PC-3 (cell line): ENCODE results near the gene LCE3C. TPM values are rescaled to one million over a fixed set of nuclear protein-coding genes. Genes with fewer than 3 reads are reported as not detected.

Experiments
- ATAC-seq: fragments of 200-7000 bp; cut with Tn5 transposase; 2 replicates; pipeline ENCODE4 v1.9.1; 2020; ENCODE audit warnings: mild to moderate bottlenecking, moderate library complexity
- BruUV-seq: library from RNA; stranded (reverse); fragments of 400-500 nt; replicated peaks from 2 replicates; lab custom pipeline; 2021; lab: Mats Ljungman, UMichigan
- CTCF ChIA-PET: fragments of 300-600 bp; sonication (Branson Sonifier 250); formaldehyde crosslinking; loops from one replicate; lab custom pipeline; 2022; ENCODE audit warnings: antibody characterized with exemption; lab: Charles Lee
- POLR2A ChIA-PET: fragments of 300-600 bp; sonication (Branson Sonifier 250); formaldehyde crosslinking; loops from one replicate; lab custom pipeline; 2022; ENCODE audit warnings: antibody characterized with exemption; ENCODE audit not compliant: unreplicated experiment; lab: Charles Lee
- DNase-seq: peaks from one replicate; pipeline ENCODE4 v3.0.0-alpha.2; 2015
- H2AFZ ChIP-seq: fragments of 300-600 bp; sonication (generic); 2 replicates; pipeline ENCODE4 v1.6.0; 2016; ENCODE audit warnings: antibody characterized with exemption, low read length
- H3F3A ChIP-seq: fragments of 300-600 bp; sonication (generic); one replicate; pipeline ENCODE4 v1.6.0; 2017; ENCODE audit warnings: antibody characterized with exemption, low read length, control low read depth, mild to moderate bottlenecking; ENCODE audit not compliant: unreplicated experiment
- H3K27ac ChIP-seq: fragments of 300-600 bp; sonication (generic); 2 replicates; pipeline ENCODE4 v1.5.1; 2016; ENCODE audit warnings: mild to moderate bottlenecking, low read length
- H3K27me3 ChIP-seq: fragments of 300-600 bp; sonication (generic); 2 replicates; pipeline ENCODE4 v1.6.1; 2016; ENCODE audit warnings: low read length, mixed read lengths
- H3K36me3 ChIP-seq: fragments of 300-600 bp; sonication (generic); 2 replicates; pipeline ENCODE4 v1.6.1; 2016; ENCODE audit warnings: low read depth, mixed run types, low read length, mixed read lengths
- H3K4me1 ChIP-seq: fragments of 300-600 bp; sonication (generic); 2 replicates; pipeline ENCODE4 v1.5.1; 2016; ENCODE audit warnings: low read length; ENCODE audit not compliant: insufficient read depth
- H3K4me2 ChIP-seq: fragments of 300-600 bp; sonication (generic); 2 replicates; pipeline ENCODE4 v1.6.0; 2016; ENCODE audit warnings: low read length
- H3K4me3 ChIP-seq: fragments of 300-600 bp; sonication (generic); 2 replicates; pipeline ENCODE4 v1.5.1; 2016; ENCODE audit warnings: mild to moderate bottlenecking, low read length, mixed read lengths
- H3K79me2 ChIP-seq: fragments of 300-600 bp; sonication (generic); 2 replicates; pipeline ENCODE4 v1.6.1; 2017; ENCODE audit warnings: low read length, mixed read lengths
- H3K9ac ChIP-seq: fragments of 300-600 bp; sonication (generic); 2 replicates; pipeline ENCODE4 v1.6.0; 2016; ENCODE audit warnings: mild to moderate bottlenecking, low read length
- H3K9me2 ChIP-seq: fragments of 300-600 bp; sonication (generic); replicated peaks from 2 replicates; pipeline ENCODE4 v1.6.1; 2016; ENCODE audit warnings: mixed run types, low read length, mixed read lengths
- H3K9me3 ChIP-seq: fragments of 300-600 bp; sonication (generic); 2 replicates; pipeline ENCODE4 v1.6.1; 2016; ENCODE audit warnings: low read length, mixed read lengths
- H4K20me1 ChIP-seq: fragments of 300-600 bp; sonication (generic); 2 replicates; pipeline ENCODE4 v1.6.1; 2016; ENCODE audit warnings: low read length, mixed read lengths
- EZH2 ChIP-seq: fragments of 300-600 bp; sonication (generic); IDR thresholded peaks from one replicate; pipeline ENCODE4 v1.6.1; 2017; ENCODE audit warnings: antibody characterized with exemption, mild to moderate bottlenecking, low read length; ENCODE audit not compliant: unreplicated experiment
- EZH2phosphoT487 ChIP-seq: fragments of 300-600 bp; sonication (generic); IDR thresholded peaks from 2 replicates; pipeline ENCODE4 v1.6.1; 2018; ENCODE audit warnings: mild to moderate bottlenecking, antibody characterized with exemption, low read length, borderline replicate concordance
- intact Hi-C: fragments of 100-400 bp; cut with micrococcal nuclease; formaldehyde crosslinking; loops from 2 replicates; pipeline ENCODE4 v1.9.0; 2023
- total RNA-seq: library from RNA; depleted of rRNA; stranded (reverse); fragments of >200 nt; gene quantifications from 2 replicates; pipeline ENCODE4 v1.2.3, GENCODE V29; 2014
- TF ChIP-seq, protein P1 (sequence below): fragments of 300-600 bp; sonication (generic); conservative IDR thresholded peaks from 2 replicates; pipeline ENCODE4 v1.5.1; 2017; ENCODE audit warnings: antibody characterized with exemption, low read depth, mild to moderate bottlenecking, low read length

Gene LCE3C
- total RNA-seq, 1 experiment from 2014 or later = not detected

- TF ChIP-seq EZH2phosphoT487 (no peak), EZH2 (no peak)
- TF ChIP-seq, protein P1, sequence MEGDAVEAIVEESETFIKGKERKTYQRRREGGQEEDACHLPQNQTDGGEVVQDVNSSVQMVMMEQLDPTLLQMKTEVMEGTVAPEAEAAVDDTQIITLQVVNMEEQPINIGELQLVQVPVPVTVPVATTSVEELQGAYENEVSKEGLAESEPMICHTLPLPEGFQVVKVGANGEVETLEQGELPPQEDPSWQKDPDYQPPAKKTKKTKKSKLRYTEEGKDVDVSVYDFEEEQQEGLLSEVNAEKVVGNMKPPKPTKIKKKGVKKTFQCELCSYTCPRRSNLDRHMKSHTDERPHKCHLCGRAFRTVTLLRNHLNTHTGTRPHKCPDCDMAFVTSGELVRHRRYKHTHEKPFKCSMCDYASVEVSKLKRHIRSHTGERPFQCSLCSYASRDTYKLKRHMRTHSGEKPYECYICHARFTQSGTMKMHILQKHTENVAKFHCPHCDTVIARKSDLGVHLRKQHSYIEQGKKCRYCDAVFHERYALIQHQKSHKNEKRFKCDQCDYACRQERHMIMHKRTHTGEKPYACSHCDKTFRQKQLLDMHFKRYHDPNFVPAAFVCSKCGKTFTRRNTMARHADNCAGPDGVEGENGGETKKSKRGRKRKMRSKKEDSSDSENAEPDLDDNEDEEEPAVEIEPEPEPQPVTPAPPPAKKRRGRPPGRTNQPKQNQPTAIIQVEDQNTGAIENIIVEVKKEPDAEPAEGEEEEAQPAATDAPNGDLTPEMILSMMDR = no peak
- no peak overlapping the region for H3K4me3 ChIP-seq
- POLR2A ChIA-PET = no interaction called here
- BruUV-seq = no TSS peak
- H3K9me2 ChIP-seq = no peaks in the 10 kb centered on the region
- H3K4me1 ChIP-seq = no peaks in the 10 kb centered on the region
- H3K4me2 ChIP-seq = no peak overlapping the region
- no peak overlapping the region for H3K27ac ChIP-seq
- DNase-seq (no peak), ATAC-seq (no peak)
- no peak overlapping the region for H3K9ac ChIP-seq
- intact Hi-C loops = no loop called here
- no peaks in the 10 kb centered on the region for H3K9me3 ChIP-seq
- H2AFZ ChIP-seq = no peak overlapping the region
- CTCF ChIA-PET = no interaction called here
- no peaks in the 10 kb centered on the region for H4K20me1 ChIP-seq
- no peaks in the 10 kb centered on the region for H3K27me3 ChIP-seq
- H3F3A ChIP-seq = no peaks in the 10 kb centered on the region
- H3K36me3 ChIP-seq = no peaks in the 10 kb centered on the region
- H3K79me2 ChIP-seq = no peaks in the 10 kb centered on the region
Measured at GRCh38 chr1:152596986-152597385, 3.0 kb upstream of the LCE3C start.

DNA sequence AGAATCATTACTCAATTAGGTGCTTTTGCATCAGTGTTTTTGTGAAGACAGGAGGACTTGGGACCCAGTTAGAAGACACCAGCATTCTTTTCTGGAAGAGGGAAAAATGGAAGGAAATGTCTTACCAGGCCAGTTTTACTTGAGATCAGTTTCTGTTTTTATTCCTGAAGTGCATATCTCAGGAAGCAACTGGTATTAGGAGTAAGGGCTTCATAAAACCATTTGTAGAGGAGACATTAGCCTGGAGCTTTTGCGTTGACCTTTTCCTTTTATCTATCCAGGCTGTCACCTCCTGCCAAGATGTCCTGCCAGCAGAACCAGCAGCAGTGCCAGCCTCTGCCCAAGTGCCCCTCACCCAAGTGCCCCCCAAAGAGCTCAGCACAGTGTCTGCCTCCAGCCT lies 13.5 kb downstream of the LCE3C start, which contains the start of gene LCE3B:
Gene LCE3B, plus strand, starts transcription at position 301 of the 400 bp plus-strand sequence. Its CDS starts 0 bp downstream, at position 301.
- CTCF ChIA-PET = no interaction called here
- Histone ChIP-seq H3K27me3 (no peaks in the 10 kb centered on the region), H3K4me1 (no peaks in the 10 kb centered on the region), H3K4me3 (no peak within 1 kb of the TSS), H3K36me3 (no peaks in the 10 kb centered on the region), H3K9ac (no peak within 1 kb of the TSS), H3F3A (no peaks in the 10 kb centered on the region), H2AFZ (no peak within 1 kb of the TSS), H3K4me2 (no peak within 1 kb of the TSS), H3K27ac (no peak within 1 kb of the TSS), H3K9me3 (no peaks in the 10 kb centered on the region), H4K20me1 (no peaks in the 10 kb centered on the region), H3K79me2 (no peaks in the 10 kb centered on the region), H3K9me2 (no peaks in the 10 kb centered on the region)
- intact Hi-C loops = no loop called here
- DNase-seq = no peak
- no peak for ATAC-seq
- TF ChIP-seq, protein P1 = no peak
- TF ChIP-seq EZH2phosphoT487 (no peak), EZH2 (no peak)
- no TSS peak for BruUV-seq
- POLR2A ChIA-PET = no interaction called here

GRCh38 chr1:152621993-152622392 lies 22.0 kb downstream of the LCE3C start:
- DNase-seq (peak; percentile 0), ATAC-seq (no peak)
- Histone ChIP-seq H4K20me1 (no peaks in the 10 kb centered on the region), H3K4me2 (no peak overlapping the region), H3K36me3 (no peaks in the 10 kb centered on the region), H3K27ac (no peak overlapping the region), H3K27me3 (no peaks in the 10 kb centered on the region; the same call in 1 of the 2 replicates), H2AFZ (no peak overlapping the region), H3K9me3 (peaks cover 7% of the 10 kb centered on the region), H3F3A (no peaks in the 10 kb centered on the region), H3K4me1 (no peaks in the 10 kb centered on the region), H3K9me2 (no peaks in the 10 kb centered on the region), H3K9ac (no peak overlapping the region), H3K4me3 (no peak overlapping the region), H3K79me2 (no peaks in the 10 kb centered on the region)
- ChIA-PET CTCF (no interaction called here), POLR2A (no interaction called here)
- no TSS peak for BruUV-seq
- intact Hi-C loops = no loop called here
- TF ChIP-seq EZH2phosphoT487 = no peak
